HFFc6 (cell line): ENCODE results near the gene CACNA1C. TPM values are rescaled to one million over a fixed set of nuclear protein-coding genes. Genes with fewer than 3 reads are reported as not detected.

Source experiments
- DNase-seq: peaks from one replicate; pipeline ENCODE4 v3.0.0-alpha.2; 2018
- H3K27ac Mint-ChIP-seq: 2 replicates; pipeline ENCODE4 v1.8.0; 2020; ENCODE audit warnings: mild to moderate bottlenecking, mixed read lengths
- H3K27me3 Mint-ChIP-seq: 2 replicates; pipeline ENCODE4 v1.8.0; 2021; ENCODE audit warnings: mild to moderate bottlenecking, moderate library complexity, mixed read lengths; ENCODE audit not compliant: insufficient read depth
- H3K36me3 Mint-ChIP-seq: 2 replicates; pipeline ENCODE4 v1.8.0; 2021; ENCODE audit warnings: low read depth, mixed read lengths
- H3K4me1 Mint-ChIP-seq: 2 replicates; pipeline ENCODE4 v1.8.0; 2020; ENCODE audit warnings: low read depth, mixed read lengths
- H3K4me3 Mint-ChIP-seq: 2 replicates; pipeline ENCODE4 v1.8.0; 2020; ENCODE audit warnings: mild to moderate bottlenecking, moderate library complexity, mixed read lengths
- H3K9me3 Mint-ChIP-seq: 2 replicates; pipeline ENCODE4 v1.8.0; 2020; ENCODE audit warnings: mild to moderate bottlenecking, mixed read lengths
- CTCF ChIP-seq: fragments of 200-600 bp; sonication (generic); IDR thresholded peaks from 2 replicates; pipeline ENCODE4 v1.5.0; 2021; ENCODE audit warnings: antibody characterized with exemption, mild to moderate bottlenecking
- total RNA-seq, 6 experiments: library from RNA; stranded (reverse); fragmentation: NEBNext Ultra II Directional; extraction: Animal tissue kit (Norgen Biotek cat#: 25700); gene quantifications; 2 replicates in 1 of 6; 3 replicates in 5 of 6; pipeline ENCODE4 v1.2.3, GENCODE V29; 2021

CACNA1C gene
- total RNA-seq, 6 experiments from 2014 or later, result 6.7 to 11.5 (median 10.6) TPM

- H3K27ac Mint-ChIP-seq, result no peak overlapping the region
- H3K9me3 Mint-ChIP-seq, result no peaks in the 10 kb centered on the region
- peaks cover 15% of the 10 kb centered on the region for H3K4me1 Mint-ChIP-seq
- no peaks in the 10 kb centered on the region; the same call in 1 of the 2 replicates for H3K27me3 Mint-ChIP-seq
- no peak for DNase-seq
- peaks cover 15% of the 10 kb centered on the region for H3K36me3 Mint-ChIP-seq
- H3K4me3 Mint-ChIP-seq, result no peak overlapping the region
- TF ChIP-seq CTCF, result no peak
Measured at GRCh38 chr12:2187195-2187945, 134.6 kb downstream of the CACNA1C start.

GRCh38 chr12:2190085-2190484 lies 137.3 kb downstream of the CACNA1C start:
- no peak for DNase-seq

GRCh38 chr12:2190896-2191533 lies 138.2 kb downstream of the CACNA1C start:
- H3K27me3 Mint-ChIP-seq, result peaks cover 2% of the 10 kb centered on the region; the same call in 1 of the 2 replicates
- TF ChIP-seq CTCF, result no peak
- no peak overlapping the region for H3K4me3 Mint-ChIP-seq
- H3K4me1 Mint-ChIP-seq, result peaks cover 9% of the 10 kb centered on the region
- no peaks in the 10 kb centered on the region for H3K9me3 Mint-ChIP-seq
- peaks cover 11% of the 10 kb centered on the region for H3K36me3 Mint-ChIP-seq
- DNase-seq, result no peak
- no peak overlapping the region for H3K27ac Mint-ChIP-seq

More at GRCh38 chr12:2190085-2190484, 137.3 kb downstream of the CACNA1C start:
- no peak for TF ChIP-seq CTCF
- peaks cover 15% of the 10 kb centered on the region for H3K36me3 Mint-ChIP-seq
- no peak overlapping the region for H3K4me3 Mint-ChIP-seq
- H3K4me1 Mint-ChIP-seq, result peaks cover 9% of the 10 kb centered on the region
- peaks cover 2% of the 10 kb centered on the region; the same call in 1 of the 2 replicates for H3K27me3 Mint-ChIP-seq
- no peak overlapping the region for H3K27ac Mint-ChIP-seq
- H3K9me3 Mint-ChIP-seq, result no peaks in the 10 kb centered on the region

- H3K9me3 Mint-ChIP-seq, result no peaks in the 10 kb centered on the region
- no peak overlapping the region for H3K4me3 Mint-ChIP-seq
- H3K27ac Mint-ChIP-seq, result no peak overlapping the region
- no peak for DNase-seq
- TF ChIP-seq CTCF, result no peak
- peaks cover 2% of the 10 kb centered on the region; the same call in 1 of the 2 replicates for H3K27me3 Mint-ChIP-seq
- H3K36me3 Mint-ChIP-seq, result peaks cover 11% of the 10 kb centered on the region
- H3K4me1 Mint-ChIP-seq, result peaks cover 9% of the 10 kb centered on the region
Measured at GRCh38 chr12:2191534-2192153, 138.9 kb downstream of the CACNA1C start.

- Mint-ChIP-seq H3K27me3 (peaks cover 2% of the 10 kb centered on the region; the same call in 1 of the 2 replicates), H3K4me1 (peaks cover 11% of the 10 kb centered on the region), H3K27ac (no peak overlapping the region), H3K4me3 (no peak overlapping the region), H3K36me3 (peaks cover 11% of the 10 kb centered on the region), H3K9me3 (no peaks in the 10 kb centered on the region)
- no peak for TF ChIP-seq CTCF
- no peak for DNase-seq
Measured at GRCh38 chr12:2192231-2192630, 139.4 kb downstream of the CACNA1C start.
